IMR-90 (cell line): ENCODE results near the gene CES1. TPM values are rescaled to one million over a fixed set of nuclear protein-coding genes. Genes with fewer than 3 reads are reported as not detected.

Source experiments
- ATAC-seq: fragments of 200-7000 bp; cut with Tn5 transposase; 2 replicates; pipeline ENCODE4 v1.9.1; 2020; ENCODE audit warnings: low read depth, mild to moderate bottlenecking, moderate library complexity
- BruUV-seq: library from RNA; stranded (reverse); fragments of 400-500 nt; replicated peaks from 2 replicates; lab custom pipeline; 2021; lab: Mats Ljungman, UMichigan
- CTCF ChIA-PET: fragments of 300-600 bp; formaldehyde crosslinking; extraction: SDS; loops from one replicate; lab custom pipeline; 2021; ENCODE audit warnings: antibody characterized with exemption; lab: Yijun Ruan, JAX
- POLR2A ChIA-PET: fragments of 300-600 bp; sonication (Branson Sonifier 250); formaldehyde crosslinking; loops from one replicate; lab custom pipeline; 2022; ENCODE audit warnings: antibody characterized with exemption; ENCODE audit not compliant: unreplicated experiment; lab: Charles Lee
- DNase-seq: peaks from one replicate; pipeline ENCODE4 v3.0.0; 2013
- H2AFZ ChIP-seq: replicated peaks from 2 replicates; pipeline ENCODE3; 2013; ENCODE audit warnings: low read length, mild to moderate bottlenecking; ENCODE audit not compliant: poor library complexity
- H2AK5ac ChIP-seq: 2 replicates; pipeline ENCODE4 v1.6.1; 2013; ENCODE audit warnings: low read depth, low read length, inconsistent platforms
- H2AK9ac ChIP-seq: replicated peaks from 2 replicates; pipeline ENCODE3; 2013; ENCODE audit warnings: mild to moderate bottlenecking, low read depth, low read length, moderate library complexity; ENCODE audit not compliant: poor library complexity
- H2BK120ac ChIP-seq: 2 replicates; pipeline ENCODE4 v1.6.1; 2013; ENCODE audit warnings: low read depth, low read length, inconsistent platforms
- H2BK15ac ChIP-seq: 3 replicates; pipeline ENCODE4 v1.6.1; 2013; ENCODE audit warnings: low read depth, low read length, inconsistent platforms
- H2BK20ac ChIP-seq: 2 replicates; pipeline ENCODE4 v1.6.1; 2013; ENCODE audit warnings: low read depth, mild to moderate bottlenecking, inconsistent platforms, low read length, moderate library complexity
- H2BK5ac ChIP-seq: 2 replicates; pipeline ENCODE4 v1.6.1; 2013; ENCODE audit warnings: mild to moderate bottlenecking, low read depth, low read length, inconsistent platforms; ENCODE audit not compliant: poor library complexity, severe bottlenecking
- H3K14ac ChIP-seq: replicated peaks from 2 replicates; pipeline ENCODE4 v1.6.1; 2013; ENCODE audit warnings: low read depth, low read length, inconsistent platforms
- H3K18ac ChIP-seq: 2 replicates; pipeline ENCODE4 v1.6.1; 2013; ENCODE audit warnings: low read depth, low read length, control low read depth
- H3K23ac ChIP-seq: 2 replicates; pipeline ENCODE4 v1.6.1; 2013; ENCODE audit warnings: low read depth, low read length, inconsistent platforms
- H3K27ac ChIP-seq: 2 replicates; pipeline ENCODE4 v1.5.1; 2013; ENCODE audit warnings: mild to moderate bottlenecking, control low read depth, low read length; ENCODE audit not compliant: insufficient read depth
- H3K27me3 ChIP-seq: 2 replicates; pipeline ENCODE4 v1.6.1; 2013; ENCODE audit warnings: low read length; ENCODE audit not compliant: control insufficient read depth, insufficient read depth
- H3K36me3 ChIP-seq: 2 replicates; pipeline ENCODE4 v1.6.1; 2013; ENCODE audit warnings: low read length, mixed read lengths; ENCODE audit not compliant: control insufficient read depth, insufficient read depth
- H3K4ac ChIP-seq: 2 replicates; pipeline ENCODE4 v1.6.1; 2013; ENCODE audit warnings: low read depth, low read length, inconsistent platforms
- H3K4me1 ChIP-seq: 2 replicates; pipeline ENCODE4 v1.6.1; 2013; ENCODE audit warnings: low read length, mixed read lengths; ENCODE audit not compliant: control insufficient read depth, insufficient read depth
- H3K4me2 ChIP-seq: 2 replicates; pipeline ENCODE4 v1.6.1; 2013; ENCODE audit warnings: low read depth, mild to moderate bottlenecking, control low read depth, low read length, moderate library complexity
- H3K4me3 ChIP-seq: 2 replicates; pipeline ENCODE4 v1.5.1; 2013; ENCODE audit warnings: low read depth, mild to moderate bottlenecking, control low read depth, low read length, moderate library complexity; ENCODE audit not compliant: insufficient read depth
- H3K56ac ChIP-seq: 2 replicates; pipeline ENCODE4 v1.6.1; 2013; ENCODE audit warnings: low read length, inconsistent platforms; ENCODE audit not compliant: insufficient read depth; ENCODE audit errors: extremely low read depth
- H3K79me1 ChIP-seq, 2 experiments: 2 replicates each; pipeline ENCODE4 v1.6.1; 2013; ENCODE audit warnings: low read length in 2 of 2, inconsistent platforms in 1 of 2, low read depth in 1 of 2
- H3K9ac ChIP-seq: 2 replicates; pipeline ENCODE4 v1.6.1; 2013; ENCODE audit warnings: low read depth, low read length, control low read depth
- H3K9me1 ChIP-seq: 2 replicates; pipeline ENCODE4 v1.6.1; 2013; ENCODE audit warnings: low read length, inconsistent platforms; ENCODE audit not compliant: insufficient read depth
- H3K9me3 ChIP-seq: 2 replicates; pipeline ENCODE4 v1.6.1; 2013; ENCODE audit warnings: low read length; ENCODE audit not compliant: control insufficient read depth, insufficient read depth
- H4K20me1 ChIP-seq: 2 replicates; pipeline ENCODE4 v1.6.1; 2013; ENCODE audit warnings: low read length, inconsistent platforms; ENCODE audit not compliant: insufficient read depth
- H4K5ac ChIP-seq: 2 replicates; pipeline ENCODE4 v1.6.1; 2013; ENCODE audit warnings: mild to moderate bottlenecking, low read depth, low read length, control low read depth
- H4K8ac ChIP-seq, 2 experiments: 2 replicates each; pipeline ENCODE4 v1.6.1; 2013; ENCODE audit warnings: low read depth in 2 of 2, low read length in 2 of 2, control low read depth in 1 of 2, inconsistent platforms in 1 of 2
- H4K91ac ChIP-seq: 2 replicates; pipeline ENCODE4 v1.6.1; 2013; ENCODE audit warnings: low read depth, low read length, inconsistent platforms; ENCODE audit not compliant: insufficient read depth
- BHLHE40 ChIP-seq: fragments of 150-350 bp; IDR thresholded peaks from 2 replicates; pipeline ENCODE4 v1.6.1; 2016; ENCODE audit warnings: mild to moderate bottlenecking, low read depth, low read length
- CEBPB ChIP-seq: IDR thresholded peaks from 2 replicates; pipeline ENCODE4 v1.6.1; 2012; ENCODE audit warnings: low read depth, low read length, improper control_type of control experiment
- CHD1 ChIP-seq: IDR thresholded peaks from 2 replicates; pipeline ENCODE4 v1.6.1; 2012; ENCODE audit warnings: low read depth, low read length, improper control_type of control experiment
- FOS ChIP-seq: fragments of 150-350 bp; IDR thresholded peaks from 2 replicates; pipeline ENCODE4 v1.6.1; 2016; ENCODE audit warnings: low read depth, low read length
- MAFK ChIP-seq: IDR thresholded peaks from 2 replicates; pipeline ENCODE4 v1.6.1; 2012; ENCODE audit warnings: low read depth, low read length, improper control_type of control experiment
- MAZ ChIP-seq: IDR thresholded peaks from 2 replicates; pipeline ENCODE4 v1.6.1; 2012; ENCODE audit warnings: low read depth, mild to moderate bottlenecking, low read length, improper control_type of control experiment, moderate library complexity, borderline replicate concordance
- MXI1 ChIP-seq: IDR thresholded peaks from 2 replicates; pipeline ENCODE4 v1.6.1; 2012; ENCODE audit warnings: low read depth, mild to moderate bottlenecking, low read length, moderate library complexity, borderline replicate concordance
- NFE2L2 ChIP-seq: fragments of 150-350 bp; IDR thresholded peaks from 2 replicates; pipeline ENCODE4 v1.6.1; 2016; ENCODE audit warnings: low read depth, mild to moderate bottlenecking, low read length
- RAD21 ChIP-seq: IDR thresholded peaks from 2 replicates; pipeline ENCODE4 v1.6.1; 2012; ENCODE audit warnings: low read length, improper control_type of control experiment
- SMC3 ChIP-seq: fragments of 150-350 bp; IDR thresholded peaks from 2 replicates; pipeline ENCODE4 v1.6.1; 2016; ENCODE audit warnings: low read depth, mild to moderate bottlenecking, antibody characterized with exemption, low read length, moderate library complexity
- WGBS, 2 experiments: methylation state at CpG; one replicate each; pipeline versions ENCODE4 v1.1.5 to v1.1.7; 2013; ENCODE audit warnings: missing lambda C conversion rate in 2 of 2; ENCODE audit not compliant: insufficient read length in 1 of 2; ENCODE audit errors: extremely low coverage in 2 of 2; 5-methylcytosine and 5-hydroxymethylcytosine counted together
- dilution Hi-C: fragments of 300-500 bp; cut with HindIII; formaldehyde crosslinking; loops from one replicate; pipeline ENCODE4 v1.14.3; 2018; ENCODE audit warnings: low sequenced_read_pairs; ENCODE audit not compliant: unreplicated experiment
- in situ Hi-C: fragments of 300-500 bp; cut with MboI; formaldehyde crosslinking; loops from 3 replicates; pipeline ENCODE4 v1.14.3; 2019; ENCODE audit warnings: low sequenced_read_pairs, inconsistent platforms, mixed read lengths
- intact Hi-C: fragments of 100-400 bp; cut with micrococcal nuclease; formaldehyde crosslinking; loops from 2 replicates; pipeline ENCODE4 v1.10.0; 2022
- polyA plus RNA-seq, 3 experiments: library from polyadenylated mRNA; depleted of rRNA; stranded (reverse); fragments of >200 nt; gene quantifications; 2 replicates each; pipeline ENCODE4 v1.2.3, GENCODE V29; 2012; ENCODE audit warnings: low replicate concordance in 1 of 3
- total RNA-seq: library from RNA; depleted of rRNA; stranded (reverse); fragments of >200 nt; gene quantifications from 2 replicates; pipeline ENCODE4 v1.2.3, GENCODE V29; 2012
- TF ChIP-seq, protein P1 (sequence below): conservative IDR thresholded peaks from 2 replicates; pipeline ENCODE4 v1.5.1; 2012; ENCODE audit warnings: mild to moderate bottlenecking, low read depth, low read length, improper control_type of control experiment

CES1 gene
- total and polyA plus RNA-seq, 2 of the 4 experiments (the other 2 are of a cell fraction): 0.03 TPM; not detected in 1

DNA sequence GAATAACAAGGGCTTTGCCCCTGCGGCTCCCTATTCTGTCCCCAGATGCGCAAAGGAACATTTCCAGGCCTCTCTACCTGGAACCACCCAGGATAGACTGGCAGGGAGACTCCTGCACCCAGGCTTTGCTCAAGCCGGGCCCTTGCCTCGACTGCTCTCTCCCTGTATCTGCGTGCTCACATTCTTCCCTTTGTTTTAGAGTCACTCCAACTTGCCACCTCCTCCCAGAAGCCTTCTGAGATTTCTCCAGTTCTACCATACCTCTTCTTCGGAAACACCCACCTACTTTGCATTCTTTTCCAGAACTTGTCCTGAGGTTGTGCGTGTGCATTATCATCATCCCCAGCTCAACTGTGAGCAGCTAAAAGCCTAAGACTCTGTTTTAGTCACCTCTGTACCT is 39.2 kb upstream of the CES1 start:
- Histone ChIP-seq H2AK9ac (no peak overlapping the region), H3K4me2 (no peak overlapping the region), H4K20me1 (no peaks in the 10 kb centered on the region), H3K36me3 (no peaks in the 10 kb centered on the region), H3K56ac (no peak overlapping the region), H3K23ac (no peak overlapping the region), H2BK15ac (no peak overlapping the region), H3K9me1 (no peaks in the 10 kb centered on the region), H4K5ac (no peak overlapping the region), H3K79me1 (no peaks in the 10 kb centered on the region), H3K27me3 (no peaks in the 10 kb centered on the region), H3K4ac (no peak overlapping the region), H2BK120ac (no peak overlapping the region), H3K9me3 (no peaks in the 10 kb centered on the region), H3K4me1 (no peaks in the 10 kb centered on the region), H2AK5ac (no peak overlapping the region), H2BK20ac (no peak overlapping the region), H3K18ac (no peak overlapping the region), H2BK5ac (no peak overlapping the region), H2AFZ (no peak overlapping the region), H3K27ac (no peak overlapping the region), H4K91ac (no peak overlapping the region), H3K9ac (no peak overlapping the region), H3K14ac (no peak overlapping the region), H4K8ac (no peak overlapping the region), H3K4me3 (no peak overlapping the region)
- ChIA-PET CTCF (no interaction called here), POLR2A (no interaction called here)
- DNase-seq: no peak
- intact Hi-C loops: no loop called here
- ATAC-seq: no peak
- BruUV-seq: no TSS peak
- WGBS, 2 experiments: 60% methylated on average over 1 of the region's 7 CpGs; no CpG with 5 or more reads in 1 of the 2 experiments
- TF ChIP-seq MXI1 (no peak), BHLHE40 (no peak), FOS (no peak), SMC3 (no peak), RAD21 (no peak), CEBPB (no peak), CHD1 (no peak), MAFK (no peak), NFE2L2 (no peak), MAZ (no peak)
- TF ChIP-seq, protein P1, sequence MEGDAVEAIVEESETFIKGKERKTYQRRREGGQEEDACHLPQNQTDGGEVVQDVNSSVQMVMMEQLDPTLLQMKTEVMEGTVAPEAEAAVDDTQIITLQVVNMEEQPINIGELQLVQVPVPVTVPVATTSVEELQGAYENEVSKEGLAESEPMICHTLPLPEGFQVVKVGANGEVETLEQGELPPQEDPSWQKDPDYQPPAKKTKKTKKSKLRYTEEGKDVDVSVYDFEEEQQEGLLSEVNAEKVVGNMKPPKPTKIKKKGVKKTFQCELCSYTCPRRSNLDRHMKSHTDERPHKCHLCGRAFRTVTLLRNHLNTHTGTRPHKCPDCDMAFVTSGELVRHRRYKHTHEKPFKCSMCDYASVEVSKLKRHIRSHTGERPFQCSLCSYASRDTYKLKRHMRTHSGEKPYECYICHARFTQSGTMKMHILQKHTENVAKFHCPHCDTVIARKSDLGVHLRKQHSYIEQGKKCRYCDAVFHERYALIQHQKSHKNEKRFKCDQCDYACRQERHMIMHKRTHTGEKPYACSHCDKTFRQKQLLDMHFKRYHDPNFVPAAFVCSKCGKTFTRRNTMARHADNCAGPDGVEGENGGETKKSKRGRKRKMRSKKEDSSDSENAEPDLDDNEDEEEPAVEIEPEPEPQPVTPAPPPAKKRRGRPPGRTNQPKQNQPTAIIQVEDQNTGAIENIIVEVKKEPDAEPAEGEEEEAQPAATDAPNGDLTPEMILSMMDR: no peak
- in situ Hi-C loops: no loop called here
- dilution Hi-C loops: no loop called here
